Sigmoid colon (tissue), 4 donors: ENCODE measurements around the gene FRY.

ENCODE experiments used
- EP300 ChIP-seq, 4 donors: sonication (generic); formaldehyde crosslinking; IDR thresholded peaks; one replicate each; pipeline ENCODE4 v1.6.1; 2017; ENCODE audit warnings: antibody characterized with exemption in 4 of 4
- POLR2A ChIP-seq, 2 donors: fragments of 450-650 bp; IDR thresholded peaks; one replicate each; pipeline ENCODE4 v1.6.1; 2016; ENCODE audit warnings: antibody characterized with exemption in 2 of 2, mild to moderate bottlenecking in 2 of 2, moderate library complexity in 2 of 2
- POLR2AphosphoS5 ChIP-seq, 4 donors: sonication (generic); formaldehyde crosslinking; IDR thresholded peaks; one replicate each; pipeline ENCODE4 v1.6.1; 2017; ENCODE audit warnings: antibody characterized with exemption in 4 of 4
- TF ChIP-seq, protein P1 (sequence below), 4 experiments: fragments of 450-650 bp in 3 of 4; fragments of 200-600 bp in 1 of 4; IDR thresholded peaks; one replicate each; pipeline ENCODE4 v1.5.1; 2016 to 2019; ENCODE audit warnings: antibody characterized with exemption in 4 of 4, mild to moderate bottlenecking in 3 of 4, moderate library complexity in 2 of 4

DNA sequence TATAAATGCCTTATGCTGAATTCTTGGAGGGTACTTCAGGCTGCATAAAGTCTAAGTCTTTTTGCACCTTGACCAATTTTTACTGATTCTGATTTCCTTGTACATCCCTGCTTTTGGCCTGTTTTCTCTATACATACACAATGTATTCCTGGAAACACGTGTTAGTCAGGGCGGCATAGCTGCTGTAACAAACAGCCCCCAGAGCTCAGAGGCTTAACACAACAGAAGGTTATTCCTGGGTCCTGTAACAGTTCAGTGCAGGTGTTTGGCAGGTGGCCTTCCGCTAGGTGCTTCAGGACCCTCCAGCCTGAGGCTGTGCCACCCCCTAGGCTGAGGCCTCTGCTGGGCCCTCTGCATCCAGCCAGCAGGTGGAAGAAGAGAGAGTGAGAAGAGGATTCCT is 200.7 kb downstream of the FRY start:
- TF ChIP-seq, protein P1, sequence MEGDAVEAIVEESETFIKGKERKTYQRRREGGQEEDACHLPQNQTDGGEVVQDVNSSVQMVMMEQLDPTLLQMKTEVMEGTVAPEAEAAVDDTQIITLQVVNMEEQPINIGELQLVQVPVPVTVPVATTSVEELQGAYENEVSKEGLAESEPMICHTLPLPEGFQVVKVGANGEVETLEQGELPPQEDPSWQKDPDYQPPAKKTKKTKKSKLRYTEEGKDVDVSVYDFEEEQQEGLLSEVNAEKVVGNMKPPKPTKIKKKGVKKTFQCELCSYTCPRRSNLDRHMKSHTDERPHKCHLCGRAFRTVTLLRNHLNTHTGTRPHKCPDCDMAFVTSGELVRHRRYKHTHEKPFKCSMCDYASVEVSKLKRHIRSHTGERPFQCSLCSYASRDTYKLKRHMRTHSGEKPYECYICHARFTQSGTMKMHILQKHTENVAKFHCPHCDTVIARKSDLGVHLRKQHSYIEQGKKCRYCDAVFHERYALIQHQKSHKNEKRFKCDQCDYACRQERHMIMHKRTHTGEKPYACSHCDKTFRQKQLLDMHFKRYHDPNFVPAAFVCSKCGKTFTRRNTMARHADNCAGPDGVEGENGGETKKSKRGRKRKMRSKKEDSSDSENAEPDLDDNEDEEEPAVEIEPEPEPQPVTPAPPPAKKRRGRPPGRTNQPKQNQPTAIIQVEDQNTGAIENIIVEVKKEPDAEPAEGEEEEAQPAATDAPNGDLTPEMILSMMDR (IDR thresholded peaks at IDR 0.05) = no peak
- TF ChIP-seq POLR2AphosphoS5 (IDR thresholded peaks at IDR 0.05) = no peak
- no peak for TF ChIP-seq POLR2A (IDR thresholded peaks at IDR 0.05)
- TF ChIP-seq EP300 (IDR thresholded peaks at IDR 0.05) = no peak
